DND-41 (cell line): ENCODE results near the gene MGAT5B.

Experiments used
- ATAC-seq: fragments of 200-7000 bp; cut with Tn5 transposase; 3 replicates; pipeline ENCODE4 v1.9.1; 2021; ENCODE audit warnings: low read depth; ENCODE audit not compliant: insufficient read depth
- DNase-seq: peaks from one replicate; pipeline ENCODE4 v3.0.0-alpha.2; 2020
- H2AFZ ChIP-seq: 2 replicates; pipeline ENCODE4 v1.6.0; 2012; ENCODE audit warnings: low read depth, low read length
- H3K27ac ChIP-seq: 2 replicates; pipeline ENCODE4 v1.5.1; 2012; ENCODE audit warnings: low read length, inconsistent platforms
- H3K27me3 ChIP-seq: fragments of 200-600 bp; sonication (generic); 2 replicates; pipeline ENCODE4 v1.6.0; 2012; ENCODE audit warnings: low read length, mild to moderate bottlenecking, inconsistent platforms; ENCODE audit not compliant: insufficient read depth, poor library complexity
- H3K36me3 ChIP-seq: 2 replicates; pipeline ENCODE4 v1.5.1; 2012; ENCODE audit warnings: low read length, inconsistent platforms; ENCODE audit not compliant: insufficient read depth
- H3K4me1 ChIP-seq: 2 replicates; pipeline ENCODE4 v1.5.1; 2012; ENCODE audit warnings: mild to moderate bottlenecking, low read length; ENCODE audit not compliant: insufficient read depth
- H3K4me2 ChIP-seq: 2 replicates; pipeline ENCODE4 v1.6.0; 2012; ENCODE audit warnings: mild to moderate bottlenecking, moderate library complexity, low read length, inconsistent platforms; ENCODE audit not compliant: insufficient read depth
- H3K4me3 ChIP-seq, 2 experiments: fragments of 200-600 bp in 1 of 2; shearing (Covaris generic) in 1 of 2; 2 replicates each; pipeline ENCODE4 v1.5.1; 2012 to 2016; ENCODE audit warnings: inconsistent platforms in 2 of 2, low read length in 2 of 2, mild to moderate bottlenecking in 2 of 2, low read depth in 1 of 2, moderate library complexity in 1 of 2
- H3K79me2 ChIP-seq: 2 replicates; pipeline ENCODE4 v1.6.0; 2012; ENCODE audit warnings: low read length, inconsistent platforms; ENCODE audit not compliant: insufficient read depth
- H3K9ac ChIP-seq: 2 replicates; pipeline ENCODE4 v1.6.0; 2012; ENCODE audit warnings: low read depth, mild to moderate bottlenecking, inconsistent platforms, low read length, moderate library complexity
- H3K9me3 ChIP-seq: 2 replicates; pipeline ENCODE4 v1.5.1; 2012; ENCODE audit warnings: low read length, moderate library complexity, mild to moderate bottlenecking, inconsistent platforms; ENCODE audit not compliant: insufficient read depth, severe bottlenecking
- H4K20me1 ChIP-seq: 2 replicates; pipeline ENCODE4 v1.6.0; 2012; ENCODE audit warnings: low read length; ENCODE audit not compliant: insufficient read depth
- CTCF ChIP-seq: IDR thresholded peaks from 2 replicates; pipeline ENCODE4 v1.5.1; 2012; ENCODE audit warnings: borderline replicate concordance, low read length, moderate library complexity, mild to moderate bottlenecking; ENCODE audit not compliant: poor library complexity, severe bottlenecking; ENCODE audit errors: extremely low read depth
- EZH2 ChIP-seq: IDR thresholded peaks from 3 replicates; pipeline ENCODE4 v1.6.1; 2012; ENCODE audit warnings: borderline replicate concordance, low read depth, mild to moderate bottlenecking, moderate library complexity, low read length, inconsistent platforms; ENCODE audit not compliant: severe bottlenecking

The MGAT5B gene

GRCh38 chr17:76883744-76884525, 15.7 kb downstream of the MGAT5B start:
- Histone ChIP-seq H3K4me1 (no peaks in the 10 kb centered on the region), H4K20me1 (no peaks in the 10 kb centered on the region), H2AFZ (no peak overlapping the region), H3K27ac (no peak overlapping the region), H3K27me3 (no peaks in the 10 kb centered on the region), H3K4me2 (no peak overlapping the region), H3K79me2 (no peaks in the 10 kb centered on the region), H3K36me3 (no peaks in the 10 kb centered on the region), H3K4me3 (no peak overlapping the region), H3K9ac (no peak overlapping the region), H3K9me3 (no peaks in the 10 kb centered on the region)
- no peak for DNase-seq
- ATAC-seq: no peak
- no peak for TF ChIP-seq EZH2
- no peak for TF ChIP-seq CTCF

GRCh38 chr17:76884995-76885893, 17.0 kb downstream of the MGAT5B start:
- no peaks in the 10 kb centered on the region for H3K36me3 ChIP-seq
- H3K27ac ChIP-seq: no peak overlapping the region
- H3K27me3 ChIP-seq: no peaks in the 10 kb centered on the region
- no peak overlapping the region for H2AFZ ChIP-seq
- no peaks in the 10 kb centered on the region for H4K20me1 ChIP-seq
- DNase-seq: no peak
- no peak overlapping the region for H3K9ac ChIP-seq
- H3K4me3 ChIP-seq: no peak overlapping the region
- H3K79me2 ChIP-seq: no peaks in the 10 kb centered on the region
- no peaks in the 10 kb centered on the region for H3K9me3 ChIP-seq
- H3K4me2 ChIP-seq: no peak overlapping the region
- H3K4me1 ChIP-seq: no peaks in the 10 kb centered on the region
- TF ChIP-seq CTCF (no peak), EZH2 (no peak)
- ATAC-seq: no peak

DNA sequence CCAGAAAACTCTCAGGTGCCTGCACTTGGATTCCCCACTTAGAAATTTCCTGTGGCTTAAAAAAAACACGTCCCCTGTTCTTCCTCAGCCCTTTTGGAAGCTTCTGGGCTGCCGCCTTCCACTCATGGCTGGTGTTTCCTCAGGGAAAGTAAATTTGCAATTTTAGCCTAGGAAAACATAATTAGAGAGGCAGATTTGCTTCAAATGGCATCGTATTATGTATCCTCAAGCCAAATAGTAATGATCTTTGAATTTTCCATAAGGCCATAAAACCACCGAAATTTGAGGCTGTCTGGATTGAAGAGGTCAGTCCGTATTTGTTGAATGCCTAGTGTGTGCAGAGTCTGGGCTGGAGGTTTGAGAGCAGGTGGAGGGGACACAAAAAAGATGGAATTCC, 17.7 kb downstream of the MGAT5B start:
- Histone ChIP-seq H4K20me1 (no peaks in the 10 kb centered on the region), H3K4me3 (no peak overlapping the region), H3K79me2 (no peaks in the 10 kb centered on the region), H3K4me1 (no peaks in the 10 kb centered on the region), H3K9ac (no peak overlapping the region), H3K9me3 (no peaks in the 10 kb centered on the region), H3K4me2 (no peak overlapping the region), H3K27ac (no peak overlapping the region), H3K27me3 (no peaks in the 10 kb centered on the region), H3K36me3 (no peaks in the 10 kb centered on the region), H2AFZ (no peak overlapping the region)
- DNase-seq (no peak), ATAC-seq (no peak)
- TF ChIP-seq EZH2 (no peak), CTCF (no peak)
